Activated CD4-positive, alpha-beta memory T cell treated with anti-CD3 and anti-CD28 coated beads for 36 hours (primary cell): ENCODE data around the gene GCSH. TPM values are rescaled to one million over a fixed set of nuclear protein-coding genes. Genes with fewer than 3 reads are reported as not detected.

Source experiments
- CTCF ChIA-PET: fragments of 350-600 bp; sonication (Branson Sonifier 250); formaldehyde crosslinking; loops from one replicate; lab custom pipeline; 2021; ENCODE audit warnings: antibody characterized with exemption, inconsistent platforms; lab: Charles Lee
- POLR2A ChIA-PET: fragments of 350-600 bp; sonication (Branson Sonifier 250); formaldehyde crosslinking; loops from one replicate; lab custom pipeline; 2021; ENCODE audit warnings: antibody characterized with exemption; lab: Charles Lee
- DNase-seq: peaks from one replicate; pipeline ENCODE4 v3.0.0-alpha.2; 2020
- H3K27ac Mint-ChIP-seq: one replicate; pipeline ENCODE4 v1.8.0; 2021; ENCODE audit warnings: mixed read lengths
- H3K27me3 Mint-ChIP-seq: one replicate; pipeline ENCODE4 v1.8.0; 2021; ENCODE audit warnings: mixed read lengths
- H3K36me3 Mint-ChIP-seq: one replicate; pipeline ENCODE4 v1.8.0; 2021; ENCODE audit warnings: mixed read lengths
- H3K4me1 Mint-ChIP-seq: one replicate; pipeline ENCODE4 v1.8.0; 2021; ENCODE audit warnings: low read depth, mixed read lengths
- H3K4me3 Mint-ChIP-seq: one replicate; pipeline ENCODE4 v1.8.0; 2021; ENCODE audit warnings: mild to moderate bottlenecking, mixed read lengths
- H3K9me3 Mint-ChIP-seq: one replicate; pipeline ENCODE4 v1.8.0; 2021; ENCODE audit warnings: mixed read lengths
- intact Hi-C: fragments of 100-400 bp; cut with micrococcal nuclease; formaldehyde crosslinking; loops from one replicate; pipeline ENCODE4 v1.15.1; 2023
- total RNA-seq, 2 experiments: library from RNA; stranded (reverse); gene quantifications; one replicate each; pipeline ENCODE4 v1.2.3, GENCODE V29; 2021

GCSH gene
- total RNA-seq, 2 experiments from 2014 or later = 23.9 to 24.7 TPM

- no peaks in the 10 kb centered on the region for H3K27me3 Mint-ChIP-seq
- ChIA-PET POLR2A (no interaction called here), CTCF (interaction anchor here (1.4 kb wide), 1 partner anchor 61 kb away, joined by 5 read pairs; the partner anchor contains the start of gene ATMIN)
- intact Hi-C loops = loop anchor here (1.0 kb wide), 4 partner anchors 19 to 218 kb away; partner anchors contain the start of genes C16orf46 and GAN
- no peaks in the 10 kb centered on the region for H3K9me3 Mint-ChIP-seq
- H3K4me3 Mint-ChIP-seq = peak overlapping the region; percentile 53
- peaks cover 2% of the 10 kb centered on the region for H3K36me3 Mint-ChIP-seq
- no peak for DNase-seq
- H3K4me1 Mint-ChIP-seq = peaks cover 14% of the 10 kb centered on the region
- peak overlapping the region; percentile 70 for H3K27ac Mint-ChIP-seq
Observed at GRCh38 chr16:81096715-81097208, 567 bp upstream of the GCSH start.

GRCh38 chr16:81095653-81095952, 592 bp downstream of the GCSH start:
- intact Hi-C loops = no loop called here
- H3K9me3 Mint-ChIP-seq = no peaks in the 10 kb centered on the region
- POLR2A ChIA-PET = no interaction called here

GRCh38 chr16:81094771-81095251, 1.4 kb downstream of the GCSH start:
- CTCF ChIA-PET = interaction anchor here (1.2 to 1.6 kb wide), 2 partner anchors 11 to 59 kb away, joined by 3 to 4 read pairs; partner anchors contain the start of gene ATMIN
- no peak for DNase-seq
- H3K27me3 Mint-ChIP-seq = no peaks in the 10 kb centered on the region
- peaks cover 2% of the 10 kb centered on the region for H3K36me3 Mint-ChIP-seq
- peak overlapping the region; percentile 79 for H3K4me3 Mint-ChIP-seq
- no peak overlapping the region for H3K27ac Mint-ChIP-seq
- POLR2A ChIA-PET = interaction anchor here (0.6 kb wide), 1 partner anchor 791 kb away, joined by 3 read pairs; no protein-coding TSS in a partner anchor
- H3K4me1 Mint-ChIP-seq = peaks cover 14% of the 10 kb centered on the region
- no peaks in the 10 kb centered on the region for H3K9me3 Mint-ChIP-seq
- intact Hi-C loops = no loop called here

More at GRCh38 chr16:81095653-81095952, 592 bp downstream of the GCSH start:
- Mint-ChIP-seq H3K27me3 (no peaks in the 10 kb centered on the region), H3K4me3 (peak overlapping the region; percentile 79), H3K4me1 (peaks cover 14% of the 10 kb centered on the region), H3K27ac (no peak overlapping the region), H3K36me3 (peaks cover 2% of the 10 kb centered on the region)
- CTCF ChIA-PET = interaction anchor here (1.2 to 1.6 kb wide), 2 partner anchors 11 to 60 kb away, joined by 3 to 4 read pairs; partner anchors contain the start of gene ATMIN
- DNase-seq = no peak

GRCh38 chr16:81088836-81089235, 7.4 kb downstream of the GCSH start:
- no peak overlapping the region for H3K27ac Mint-ChIP-seq
- no peaks in the 10 kb centered on the region for H3K9me3 Mint-ChIP-seq
- intact Hi-C loops = no loop called here
- ChIA-PET POLR2A (no interaction called here), CTCF (no interaction called here)
- no peak for DNase-seq
- H3K27me3 Mint-ChIP-seq = no peaks in the 10 kb centered on the region
- no peak overlapping the region for H3K4me3 Mint-ChIP-seq
- no peaks in the 10 kb centered on the region for H3K36me3 Mint-ChIP-seq
- peaks cover 2% of the 10 kb centered on the region for H3K4me1 Mint-ChIP-seq

GRCh38 chr16:81081014-81081413, 15.2 kb downstream of the GCSH start:
- ChIA-PET POLR2A (no interaction called here), CTCF (no interaction called here)

GRCh38 chr16:81080233-81080632, 16.0 kb downstream of the GCSH start:
- Mint-ChIP-seq H3K27me3 (no peaks in the 10 kb centered on the region), H3K36me3 (no peaks in the 10 kb centered on the region), H3K27ac (no peak overlapping the region), H3K9me3 (no peaks in the 10 kb centered on the region), H3K4me1 (peaks cover 3% of the 10 kb centered on the region), H3K4me3 (no peak overlapping the region)
- intact Hi-C loops = no loop called here
- ChIA-PET POLR2A (no interaction called here), CTCF (no interaction called here)
- no peak for DNase-seq

More at GRCh38 chr16:81081014-81081413, 15.2 kb downstream of the GCSH start:
- intact Hi-C loops = no loop called here
- Mint-ChIP-seq H3K27ac (no peak overlapping the region), H3K36me3 (no peaks in the 10 kb centered on the region), H3K4me1 (peaks cover 3% of the 10 kb centered on the region), H3K9me3 (no peaks in the 10 kb centered on the region), H3K4me3 (no peak overlapping the region), H3K27me3 (no peaks in the 10 kb centered on the region)
- no peak for DNase-seq

- Mint-ChIP-seq H3K27me3 (no peaks in the 10 kb centered on the region), H3K27ac (no peak within 1 kb of the TSS), H3K9me3 (no peaks in the 10 kb centered on the region), H3K4me1 (peaks cover 3% of the 10 kb centered on the region), H3K36me3 (no peaks in the 10 kb centered on the region), H3K4me3 (peak within 1 kb of the TSS; percentile 32)
- ChIA-PET CTCF (interaction anchor here (0.7 to 4.3 kb wide), 5 partner anchors 10 to 74 kb away, joined by 3 to 68 read pairs (median 3); partner anchors contain the start of gene ATMIN), POLR2A (interaction anchor here (0.9 to 1.9 kb wide), 6 partner anchors 11 to 237 kb away, joined by 3 to 11 read pairs (median 4); partner anchors contain the start of genes ATMIN, CENPN, CMC2 and GAN)
- intact Hi-C loops = loop anchor here (1.0 to 5.0 kb wide), 3 partner anchors 19 to 270 kb away; partner anchors contain the start of genes ATMIN and GCSH
- DNase-seq = peak; percentile 99
Observed at GRCh38 chr16:81077076-81077940, 18.9 kb downstream of the GCSH start, which contains the start of gene C16orf46. Gene C16orf46, minus strand, starts transcription at chr16:81077238. Its CDS starts 13,283 bp downstream, at chr16:81063955.

GRCh38 chr16:81076566-81077075, 19.6 kb downstream of the GCSH start:
- no peaks in the 10 kb centered on the region for H3K36me3 Mint-ChIP-seq
- ChIA-PET CTCF (interaction anchor here (0.7 to 4.3 kb wide), 4 partner anchors 41 to 73 kb away, joined by 3 to 68 read pairs (median 3); partner anchors contain the start of gene ATMIN), POLR2A (interaction anchor here (1.0 to 1.9 kb wide), 4 partner anchors 40 to 73 kb away, joined by 4 to 11 read pairs (median 6); partner anchors contain the start of genes ATMIN, CENPN and CMC2)
- H3K4me1 Mint-ChIP-seq = peaks cover 3% of the 10 kb centered on the region
- no peaks in the 10 kb centered on the region for H3K27me3 Mint-ChIP-seq
- H3K4me3 Mint-ChIP-seq = no peak overlapping the region
- intact Hi-C loops = loop anchor here (1.0 to 5.0 kb wide), 5 partner anchors 20 to 269 kb away; partner anchors contain the start of genes ATMIN, CENPN, GAN and GCSH
- no peaks in the 10 kb centered on the region for H3K9me3 Mint-ChIP-seq
- H3K27ac Mint-ChIP-seq = no peak overlapping the region
- peak; percentile 94 for DNase-seq

GRCh38 chr16:81073560-81074330, 22.4 kb downstream of the GCSH start:
- no peaks in the 10 kb centered on the region for H3K27me3 Mint-ChIP-seq
- no peak overlapping the region for H3K4me3 Mint-ChIP-seq
- no peaks in the 10 kb centered on the region for H3K9me3 Mint-ChIP-seq
- ChIA-PET CTCF (interaction anchor here (1.0 to 2.9 kb wide), 3 partner anchors 37 to 69 kb away, joined by 3 to 22 read pairs (median 5); partner anchors contain the start of gene ATMIN), POLR2A (no interaction called here)
- H3K4me1 Mint-ChIP-seq = peaks cover 3% of the 10 kb centered on the region
- H3K27ac Mint-ChIP-seq = no peak overlapping the region
- DNase-seq = no peak
- intact Hi-C loops = no loop called here
- H3K36me3 Mint-ChIP-seq = no peaks in the 10 kb centered on the region

- POLR2A ChIA-PET = no interaction called here
- intact Hi-C loops = no loop called here
- CTCF ChIA-PET = interaction anchor here (2.9 kb wide), 1 partner anchor 35 kb away, joined by 22 read pairs; the partner anchor contains the start of gene ATMIN
- DNase-seq = no peak
- no peaks in the 10 kb centered on the region for H3K27me3 Mint-ChIP-seq
- H3K4me1 Mint-ChIP-seq = no peaks in the 10 kb centered on the region
- no peaks in the 10 kb centered on the region for H3K9me3 Mint-ChIP-seq
- no peak overlapping the region for H3K27ac Mint-ChIP-seq
- no peak overlapping the region for H3K4me3 Mint-ChIP-seq
- no peaks in the 10 kb centered on the region for H3K36me3 Mint-ChIP-seq
Observed at GRCh38 chr16:81071805-81072204, 24.4 kb downstream of the GCSH start.

GRCh38 chr16:81070979-81071378, 25.2 kb downstream of the GCSH start:
- no peak for DNase-seq
- Mint-ChIP-seq H3K27me3 (no peaks in the 10 kb centered on the region), H3K36me3 (no peaks in the 10 kb centered on the region), H3K27ac (no peak overlapping the region), H3K4me3 (no peak overlapping the region), H3K4me1 (no peaks in the 10 kb centered on the region), H3K9me3 (no peaks in the 10 kb centered on the region)
- ChIA-PET CTCF (interaction anchor here (1.8 kb wide), 1 partner anchor 35 kb away, joined by 7 read pairs; the partner anchor contains the start of gene ATMIN), POLR2A (no interaction called here)
- intact Hi-C loops = no loop called here
